ENCODE data around the gene RMDN2. TPM values are rescaled to one million over a fixed set of nuclear protein-coding genes. Genes with fewer than 3 reads are reported as not detected.
A peak's percentile ranks its signal among the peaks of the same experiment; 100 is the strongest.

Gene RMDN2
- total and polyA plus RNA-seq, 10 donors, result 10.8 to 57.1 (median 29.6) TPM

GRCh38 chr2:38064801-38065501 lies 139.9 kb downstream of the RMDN2 start:
- H3K27ac ChIP-seq, result no peak overlapping the region
- 84 to 94% (median 90%) methylated on average over 5 of the region's 5 CpGs for WGBS, 5 donors
- no peaks in the 10 kb centered on the region for H3K27me3 ChIP-seq (replicated peaks in 1 of 7)
- no peaks in the 10 kb centered on the region for H3K9me3 ChIP-seq
- no peak for DNase-seq
- no peaks in the 10 kb centered on the region for H3K4me1 ChIP-seq
- H3K4me3 ChIP-seq, result no peak overlapping the region
- no peak for TF ChIP-seq POLR2AphosphoS5 (IDR thresholded peaks at IDR 0.05)
- TF ChIP-seq CTCF (IDR thresholded peaks at IDR 0.05 in 8 of 11, conservative IDR thresholded peaks at IDR 0.05 in 3 of 11), result no peak
- TF ChIP-seq POLR2A (IDR thresholded peaks at IDR 0.05), result no peak
- intact Hi-C loops (cut with DNase I; ENCODE audit: low total_unique reads), result no loop called here
- H3K36me3 ChIP-seq, result peaks cover 0 to 2% (median 0%) of the 10 kb centered on the region in 6 donors

DNA sequence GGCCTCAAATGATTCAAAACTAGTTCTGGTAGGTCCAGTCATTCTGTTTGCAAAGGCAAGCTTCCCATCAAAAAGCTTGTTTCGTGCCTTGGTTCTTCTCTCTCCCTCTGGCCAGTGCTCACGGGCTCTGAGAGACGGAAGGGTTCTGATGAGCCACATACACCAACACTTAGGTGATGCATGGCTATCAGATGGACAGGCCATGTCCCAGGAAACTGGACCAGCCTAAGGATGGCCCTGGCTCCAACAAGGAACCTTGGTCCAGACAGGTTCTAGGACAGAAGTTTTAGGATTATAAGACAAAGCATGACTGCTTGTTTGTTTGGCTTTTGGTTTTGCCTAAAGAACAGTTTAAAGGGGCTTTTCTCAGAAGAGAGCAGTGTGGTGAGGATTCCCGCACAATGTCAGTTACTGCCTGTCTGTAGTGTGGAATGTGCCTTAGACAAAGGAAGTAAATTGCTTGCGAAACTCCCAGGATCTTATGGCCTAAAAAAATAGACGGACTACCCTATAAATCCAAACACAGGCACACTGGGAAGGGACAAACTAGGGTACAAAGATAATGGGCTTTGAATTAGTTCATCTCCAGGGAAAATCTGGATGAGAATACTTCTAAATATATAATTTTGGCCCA lies 140.5 kb downstream of the RMDN2 start:
- H3K4me1 ChIP-seq, result no peaks in the 10 kb centered on the region
- TF ChIP-seq POLR2A (IDR thresholded peaks at IDR 0.05), result no peak
- no peak for TF ChIP-seq POLR2AphosphoS5 (IDR thresholded peaks at IDR 0.05)
- no peak for TF ChIP-seq CTCF (IDR thresholded peaks at IDR 0.05 in 8 of 11, conservative IDR thresholded peaks at IDR 0.05 in 3 of 11)
- no peak for DNase-seq
- H3K27ac ChIP-seq, result no peak overlapping the region
- no peaks in the 10 kb centered on the region for H3K27me3 ChIP-seq (replicated peaks in 1 of 7)
- H3K9me3 ChIP-seq, result no peaks in the 10 kb centered on the region
- H3K36me3 ChIP-seq, result peaks cover 0 to 9% (median 0%) of the 10 kb centered on the region in 6 donors
- no peak overlapping the region for H3K4me3 ChIP-seq
- intact Hi-C loops (cut with DNase I; ENCODE audit: low total_unique reads), result no loop called here
- WGBS, 5 donors, result 83 to 94% (median 88%) methylated on average over 6 of the region's 6 CpGs

- TF ChIP-seq CTCF (IDR thresholded peaks at IDR 0.05 in 8 of 11, conservative IDR thresholded peaks at IDR 0.05 in 3 of 11) (no peak), POLR2AphosphoS5 (IDR thresholded peaks at IDR 0.05) (no peak), POLR2A (IDR thresholded peaks at IDR 0.05) (no peak)
- DNase-seq, result no peak
- WGBS, 5 donors, result 74 to 83% (median 80%) methylated on average over 6 of the region's 6 CpGs
- no peaks in the 10 kb centered on the region for H3K27me3 ChIP-seq (replicated peaks in 1 of 7)
- H3K4me3 ChIP-seq, result peak overlapping the region in 1 of 8 donors; percentile 72
- H3K36me3 ChIP-seq, result peaks cover 0 to 14% (median 0%) of the 10 kb centered on the region in 6 donors
- intact Hi-C loops (cut with DNase I; ENCODE audit: low total_unique reads), result no loop called here
- H3K27ac ChIP-seq, result no peak overlapping the region
- no peaks in the 10 kb centered on the region for H3K9me3 ChIP-seq
- no peaks in the 10 kb centered on the region for H3K4me1 ChIP-seq
Observed at GRCh38 chr2:38066421-38067115, 141.5 kb downstream of the RMDN2 start.

Other genes starting within 250 kb of the RMDN2 start
- 100 to 1,000 TPM in 2 of 7 donors, 10 to 100 TPM in 5; 50.4 to 121 (median 73.6) TPM for gene CYP1B1, start 150.9 kb downstream of the RMDN2 start, total RNA-seq
- 10 to 100 TPM; 17.7 to 26.4 (median 22.6) TPM for gene CYP1B1, start 150.9 kb downstream of the RMDN2 start, polyA plus RNA-seq